ENCODE measurements around the gene FER1L5.

DNA sequence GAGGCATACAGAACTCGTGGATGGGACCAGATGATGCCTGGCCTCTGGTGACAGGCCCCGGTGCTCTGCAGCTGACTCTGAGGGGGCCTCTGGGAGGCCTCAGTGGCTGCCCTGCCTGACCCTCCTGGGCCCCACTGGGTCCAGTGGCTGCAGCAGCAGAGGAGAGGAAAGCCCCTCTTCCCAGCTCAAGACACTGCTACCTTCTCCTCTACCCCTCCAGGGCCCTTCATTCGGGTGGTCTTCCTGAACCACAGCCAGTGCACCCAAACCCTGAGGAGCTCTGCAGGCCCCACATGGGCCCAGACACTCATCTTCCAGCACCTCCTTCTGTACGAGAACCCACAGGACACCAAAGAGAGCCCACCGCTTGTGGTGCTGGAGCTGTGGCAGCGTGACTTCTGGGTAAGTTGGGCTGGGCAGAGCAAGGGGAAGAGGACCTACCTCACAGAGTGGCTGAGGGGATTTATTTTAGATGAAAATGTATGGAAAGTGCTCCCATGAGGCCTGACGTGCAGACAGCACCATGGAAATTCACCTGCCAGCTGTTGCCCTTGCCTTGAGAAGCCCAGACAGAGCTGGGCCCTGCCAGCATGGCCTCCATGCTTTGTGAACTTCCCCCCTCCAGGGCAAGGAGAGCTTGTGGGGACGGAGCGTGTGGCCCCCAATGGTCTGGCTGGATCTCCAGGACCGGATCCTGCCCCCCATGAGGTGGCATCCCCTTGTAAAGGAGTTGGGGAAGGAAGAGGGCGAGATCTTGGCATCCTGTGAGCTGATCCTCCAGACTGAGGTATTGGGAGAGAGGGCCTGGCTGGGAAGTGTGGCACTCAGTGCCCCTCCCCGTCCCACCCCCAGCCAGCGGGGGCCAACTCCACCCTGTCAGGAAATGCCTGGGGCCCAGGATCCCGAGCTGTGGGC is 51.0 kb downstream of the FER1L5 start:
- TF ChIP-seq CTCF (IDR thresholded peaks at IDR 0.05) (no peak), POLR2A (IDR thresholded peaks at IDR 0.05) (no peak)

Measured in body of pancreas (tissue), 4 donors.